ENCODE data around the gene DYNAP.

The DYNAP gene

DNA sequence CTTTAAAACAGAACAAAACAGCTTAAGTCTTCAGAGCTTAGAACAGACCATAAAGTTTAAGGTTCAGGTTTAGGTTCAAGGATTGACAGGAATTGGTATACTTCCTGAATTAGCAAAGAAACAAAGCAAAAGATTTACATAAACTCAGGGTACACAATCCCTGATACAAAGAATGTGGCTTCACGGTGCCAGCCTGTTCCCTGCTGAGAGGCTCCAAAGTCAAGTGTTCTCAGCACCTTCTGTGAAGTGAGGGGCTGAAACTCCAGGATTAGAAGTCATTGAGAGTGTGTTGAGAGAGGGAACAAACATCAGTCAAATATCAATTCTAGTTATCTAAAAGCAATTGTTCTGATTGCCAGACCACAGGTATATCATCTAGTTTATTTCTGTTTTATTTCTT, 35.7 kb downstream of the DYNAP start:
- no peak for DNase-seq (ENCODE audit: extremely low spot score, insufficient read length, low read depth)
- no peak for FAIRE-seq

DNA sequence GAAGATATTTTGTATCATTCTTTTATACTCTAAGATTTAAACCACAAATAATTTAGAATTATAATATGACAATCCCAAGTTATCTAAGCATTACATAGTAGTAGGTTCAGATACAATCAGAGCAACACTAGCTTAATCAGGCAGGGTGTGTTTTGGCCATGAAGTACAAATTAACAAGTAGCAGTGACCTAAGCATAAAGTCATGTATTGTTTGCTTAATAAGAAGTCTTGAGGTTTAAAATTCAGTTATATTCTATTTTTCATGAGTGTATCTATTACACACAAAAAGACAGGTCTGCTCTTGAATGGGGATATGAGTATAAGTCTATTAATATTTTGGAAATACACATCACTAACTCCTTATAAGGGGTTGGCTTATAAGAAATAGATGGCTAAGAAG, 39.9 kb downstream of the DYNAP start:
- FAIRE-seq (no peak), DNase-seq (ENCODE audit: extremely low spot score, insufficient read length, low read depth) (no peak)

DNA sequence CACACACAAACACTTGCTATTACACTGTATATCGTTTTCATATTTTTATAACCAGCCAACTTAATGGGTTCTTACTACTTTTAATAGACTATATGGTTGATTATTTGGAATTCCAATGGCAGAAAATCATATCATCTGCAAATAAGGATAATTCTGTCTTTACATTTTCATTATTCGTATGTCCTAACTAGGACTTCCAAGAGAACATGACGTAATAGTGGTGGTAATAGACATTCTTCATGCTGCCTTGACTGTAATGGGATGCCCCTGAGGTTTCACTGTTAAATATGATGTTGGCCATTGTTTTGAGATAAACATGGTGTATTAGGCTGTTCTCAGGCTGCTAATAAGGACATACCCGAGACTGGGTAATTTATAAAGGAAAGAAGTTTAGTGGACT, 45.2 kb downstream of the DYNAP start:
- FAIRE-seq (no peak), DNase-seq (ENCODE audit: extremely low spot score, insufficient read length, low read depth) (no peak)

DNA sequence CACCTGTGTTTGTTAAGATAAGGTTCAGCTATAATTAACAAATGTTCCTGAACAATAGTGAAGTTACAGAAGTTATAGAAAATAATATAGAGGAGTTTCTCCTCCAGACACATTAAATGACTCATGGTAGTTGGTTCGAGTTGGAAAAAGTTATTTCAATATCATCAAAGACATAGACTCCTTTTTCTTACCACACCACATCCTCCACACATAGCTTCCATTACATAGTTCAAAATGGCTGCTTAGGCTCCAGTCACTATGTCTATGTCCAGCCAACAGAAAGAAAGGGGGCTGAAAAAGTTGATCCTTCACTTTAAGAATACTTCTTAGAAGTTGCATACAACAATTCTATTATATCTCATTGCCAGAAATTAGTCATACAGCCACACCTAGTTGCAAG, 50.7 kb downstream of the DYNAP start:
- DNase-seq (ENCODE audit: extremely low spot score, insufficient read length, low read depth) (no peak), FAIRE-seq (no peak)

DNA sequence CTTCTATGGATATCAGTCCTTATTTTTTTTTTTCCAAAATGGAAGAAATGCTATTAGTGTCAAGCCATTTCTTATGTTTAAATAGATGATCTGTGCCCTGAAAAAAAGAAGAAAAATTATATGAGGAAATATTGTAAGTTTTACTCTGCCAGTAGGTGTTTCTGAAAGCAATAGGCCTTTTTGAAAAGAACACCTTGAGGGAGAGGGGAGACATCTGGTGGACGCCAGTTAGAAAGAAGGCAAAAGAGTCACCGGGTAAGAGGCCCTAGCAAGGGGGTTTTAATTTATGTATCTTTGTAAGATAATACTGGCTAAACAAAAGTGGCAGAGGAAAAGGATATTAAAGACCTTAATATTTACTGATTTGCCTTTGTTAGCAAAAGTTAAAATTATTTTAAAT, 56.1 kb downstream of the DYNAP start:
- FAIRE-seq, result no peak
- no peak for DNase-seq (ENCODE audit: extremely low spot score, insufficient read length, low read depth)

All from GM18507 (cell line).